Cardiac muscle cell (in vitro differentiated cells and primary cell): ENCODE data around the gene NEDD9. TPM values are rescaled to one million over a fixed set of nuclear protein-coding genes. Genes with fewer than 3 reads are reported as not detected.
A peak's percentile ranks its signal among the peaks of the same experiment; 100 is the strongest.

Experiments used
- DNase-seq, 2 donors: peaks; one replicate each; pipeline versions ENCODE4 v3.0.0 to v3.0.0-alpha.2; 2010 to 2017; ENCODE audit warnings: low read depth in 1 of 2, low spot score in 1 of 2
- H3K27ac ChIP-seq: fragments of 200-600 bp; sonication (generic); 2 replicates; pipeline ENCODE4 v1.5.1; 2016
- H3K27me3 ChIP-seq: fragments of 200-600 bp; sonication (generic); 2 replicates; pipeline ENCODE4 v1.6.0; 2016; ENCODE audit warnings: control low read depth
- H3K36me3 ChIP-seq: fragments of 200-600 bp; sonication (generic); 2 replicates; pipeline ENCODE4 v1.5.1; 2016; ENCODE audit warnings: control low read depth
- H3K4me1 ChIP-seq: fragments of 200-600 bp; sonication (generic); 2 replicates; pipeline ENCODE4 v1.8.1; 2017; ENCODE audit warnings: low read depth, mild to moderate bottlenecking, mixed run types
- H3K4me3 ChIP-seq: fragments of 200-600 bp; sonication (generic); 2 replicates; pipeline ENCODE4 v1.5.1; 2016; ENCODE audit warnings: mild to moderate bottlenecking
- H3K9me3 ChIP-seq: fragments of 200-600 bp; sonication (generic); 2 replicates; pipeline ENCODE4 v1.5.1; 2017; ENCODE audit warnings: low read depth, mild to moderate bottlenecking, control low read depth
- CTCF ChIP-seq: IDR thresholded peaks from 2 replicates; pipeline ENCODE4 v1.5.1; 2012; ENCODE audit warnings: low read depth, mild to moderate bottlenecking, low read length
- polyA plus RNA-seq: library from polyadenylated mRNA; unstranded; fragments of >200 nt; fragmentation: Nextera tagmentation; extraction: Ambion mirVana; gene quantifications from 2 replicates; pipeline ENCODE4 v1.2.1, GENCODE V29; 2016
- total RNA-seq: library from RNA; depleted of rRNA; stranded (reverse); fragments of >200 nt; gene quantifications from 2 replicates; pipeline ENCODE4 v1.2.3, GENCODE V29; 2016

Gene NEDD9
- total and polyA plus RNA-seq, 2 experiments from 2014 or later: 12.6 to 26.8 TPM

GRCh38 chr6:11277275-11278206 is 45.1 kb upstream of the NEDD9 start:
- H3K4me1 ChIP-seq: peaks cover 22% of the 10 kb centered on the region
- no peak overlapping the region for H3K4me3 ChIP-seq
- DNase-seq: peak; percentile 59 to 95
- H3K27ac ChIP-seq: no peak overlapping the region
- H3K36me3 ChIP-seq: no peaks in the 10 kb centered on the region
- TF ChIP-seq CTCF: no peak
- no peaks in the 10 kb centered on the region for H3K27me3 ChIP-seq
- no peaks in the 10 kb centered on the region for H3K9me3 ChIP-seq

DNA sequence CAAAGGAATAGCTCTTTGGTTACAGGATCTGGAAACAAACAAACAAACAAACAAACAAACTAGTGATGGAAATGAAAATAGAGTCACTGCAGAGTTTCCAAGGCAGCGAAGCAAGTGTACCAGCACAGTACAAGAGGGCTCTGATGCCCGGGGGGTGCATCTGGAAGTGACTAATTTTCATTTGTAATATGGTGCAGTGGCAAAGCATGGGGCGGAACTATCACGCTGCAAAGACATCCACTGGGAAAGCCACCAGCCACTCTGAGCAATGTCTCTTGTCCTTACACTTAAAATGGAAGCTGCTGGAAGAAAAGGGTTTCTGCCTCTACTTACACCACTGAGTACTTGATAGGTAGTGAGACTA is 44.4 kb upstream of the NEDD9 start:
- Histone ChIP-seq H3K27me3 (no peaks in the 10 kb centered on the region), H3K4me1 (peaks cover 29% of the 10 kb centered on the region), H3K36me3 (no peaks in the 10 kb centered on the region), H3K9me3 (no peaks in the 10 kb centered on the region), H3K4me3 (no peak overlapping the region), H3K27ac (no peak overlapping the region)
- DNase-seq: no peak
- no peak for TF ChIP-seq CTCF

DNA sequence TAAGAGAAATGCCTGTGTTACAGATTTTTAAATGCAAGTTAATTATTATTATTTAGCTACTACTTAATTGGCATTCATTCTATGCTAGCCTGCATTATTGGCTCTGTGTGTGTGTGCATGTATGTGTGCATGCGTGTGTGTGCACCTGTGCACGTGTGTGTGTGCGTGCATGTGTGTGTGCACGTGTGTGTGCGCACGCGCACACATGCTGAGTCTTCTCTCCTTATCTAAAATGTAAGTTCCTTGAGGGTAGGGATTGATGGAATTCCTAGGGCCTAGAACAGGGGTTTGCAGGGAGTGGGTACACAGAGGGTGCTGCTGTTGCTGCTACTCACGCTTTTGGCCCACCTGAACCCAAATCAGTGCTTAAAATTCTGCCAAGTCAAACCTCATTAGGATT is 43.8 kb upstream of the NEDD9 start:
- H3K4me3 ChIP-seq: no peak overlapping the region
- no peaks in the 10 kb centered on the region for H3K27me3 ChIP-seq
- no peaks in the 10 kb centered on the region for H3K9me3 ChIP-seq
- DNase-seq: no peak
- no peak overlapping the region for H3K27ac ChIP-seq
- TF ChIP-seq CTCF: no peak
- H3K4me1 ChIP-seq: peaks cover 35% of the 10 kb centered on the region
- no peaks in the 10 kb centered on the region for H3K36me3 ChIP-seq

- TF ChIP-seq CTCF: no peak
- H3K9me3 ChIP-seq: no peaks in the 10 kb centered on the region
- no peaks in the 10 kb centered on the region for H3K36me3 ChIP-seq
- no peaks in the 10 kb centered on the region for H3K27me3 ChIP-seq
- H3K4me1 ChIP-seq: peaks cover 42% of the 10 kb centered on the region
- DNase-seq: peak in 1 of 2 donors; percentile 36
- H3K4me3 ChIP-seq: no peak overlapping the region
- no peak overlapping the region for H3K27ac ChIP-seq
These were observed 43.1 kb upstream of the NEDD9 start for GRCh38 chr6:11275598-11275997.

GRCh38 chr6:11273406-11274065 is 41.1 kb upstream of the NEDD9 start:
- no peak for TF ChIP-seq CTCF
- H3K27ac ChIP-seq: peak overlapping the region; percentile 11
- peaks cover 61% of the 10 kb centered on the region for H3K4me1 ChIP-seq
- H3K36me3 ChIP-seq: no peaks in the 10 kb centered on the region
- DNase-seq: no peak
- no peaks in the 10 kb centered on the region for H3K27me3 ChIP-seq
- H3K4me3 ChIP-seq: no peak overlapping the region
- no peaks in the 10 kb centered on the region for H3K9me3 ChIP-seq
